Loucy (cell line): ENCODE results near the gene PRRC2B.

Experiments used
- CTCF ChIP-seq: fragments of 200-600 bp; sonication (generic); conservative IDR thresholded peaks from 2 replicates; pipeline ENCODE4 v1.5.1; 2014; ENCODE audit warnings: mild to moderate bottlenecking, antibody characterized with exemption, low read length
- EZH2phosphoT487 ChIP-seq: fragments of 200-600 bp; IDR thresholded peaks from 2 replicates; pipeline ENCODE4 v1.6.1; 2018; ENCODE audit warnings: antibody characterized with exemption, mild to moderate bottlenecking, moderate library complexity, borderline replicate concordance

- TF ChIP-seq CTCF (no peak), EZH2phosphoT487 (no peak)
These were observed 27.8 kb downstream of the PRRC2B start for GRCh38 chr9:131421691-131422090.
